ENCODE results near the gene DAB2IP.

DAB2IP gene

DNA sequence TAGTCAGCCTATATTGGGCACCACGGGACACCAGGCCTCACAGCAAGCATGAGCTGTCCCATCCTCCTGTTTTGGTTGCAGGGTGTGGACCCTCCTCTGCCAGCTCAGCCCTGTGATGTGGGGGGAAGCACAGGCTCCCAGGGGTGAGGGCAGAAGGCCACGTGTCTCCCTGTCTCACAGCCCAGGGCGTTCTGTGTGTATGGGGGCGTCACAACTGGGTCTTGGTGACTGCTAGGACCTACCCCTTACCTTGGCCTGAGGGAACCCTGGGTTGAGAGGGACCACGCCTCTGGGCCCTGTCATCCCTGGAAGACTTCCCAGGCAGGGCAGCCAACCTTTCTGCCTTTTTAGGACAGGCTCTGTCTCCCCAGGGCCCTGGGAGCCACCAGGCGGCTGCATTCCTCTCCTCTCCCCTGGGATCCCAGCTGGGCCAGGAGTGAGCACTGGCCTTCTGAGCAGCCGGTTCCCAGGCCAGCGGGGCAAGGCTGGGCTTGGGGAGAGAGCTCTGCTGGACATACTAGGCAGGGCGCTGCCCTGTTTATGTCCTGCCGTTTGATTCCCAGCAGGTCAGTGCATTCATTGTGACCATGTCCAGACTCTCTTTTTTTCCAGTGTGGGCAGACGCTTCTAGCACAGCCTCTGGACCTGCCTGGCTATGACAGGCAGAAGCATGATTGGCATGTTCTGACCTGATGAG is 97.4 kb downstream of the DAB2IP start:
- H3K9ac ChIP-seq (ENCODE audit: low read length) = no peak overlapping the region
- no peak overlapping the region for H3K4me3 ChIP-seq (ENCODE audit: low read length)
- H3K36me3 ChIP-seq (replicated peaks; ENCODE audit: low read depth, low read length) = no peaks in the 10 kb centered on the region
- H3K9me3 ChIP-seq (ENCODE audit: insufficient read depth, low read length) = no peaks in the 10 kb centered on the region
- no peaks in the 10 kb centered on the region for H3K27me3 ChIP-seq (ENCODE audit: low read depth, low read length)
- no peaks in the 10 kb centered on the region for H4K20me1 ChIP-seq (ENCODE audit: insufficient read depth, low read length)
- H2AFZ ChIP-seq (ENCODE audit: low read depth, low read length) = no peak overlapping the region
- H3K27ac ChIP-seq (ENCODE audit: low read length) = no peak overlapping the region
- H3K4me2 ChIP-seq (ENCODE audit: low read length) = no peak overlapping the region
- TF ChIP-seq EZH2phosphoT487 (IDR thresholded peaks at IDR 0.05; ENCODE audit: low read depth) (no peak), CTCF (IDR thresholded peaks at IDR 0.05; ENCODE audit: low read depth, low read length) (no peak)
- H3K79me2 ChIP-seq (ENCODE audit: low read length) = no peaks in the 10 kb centered on the region
- no peaks in the 10 kb centered on the region for H3K4me1 ChIP-seq (ENCODE audit: low read length)

DNA sequence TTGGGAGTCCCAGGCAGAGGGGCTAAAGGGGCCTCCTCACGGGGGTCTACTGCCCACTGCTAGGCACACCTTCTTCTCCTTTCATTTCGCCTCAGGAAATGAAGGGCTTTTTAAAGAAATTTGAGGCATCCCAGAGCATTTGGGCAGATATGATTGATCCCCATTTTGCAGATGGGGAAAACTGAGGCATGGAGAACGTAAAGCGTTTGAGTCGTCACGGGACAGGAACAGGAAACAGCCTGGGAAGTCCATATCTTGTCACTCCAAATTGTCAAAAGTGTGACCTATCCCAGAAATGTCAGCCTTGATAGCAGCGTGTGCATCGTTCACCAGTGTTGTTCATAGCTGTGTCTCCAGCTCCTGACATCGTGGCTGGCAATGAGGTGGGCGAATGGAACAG is 98.2 kb downstream of the DAB2IP start:
- Histone ChIP-seq H2AFZ (ENCODE audit: low read depth, low read length) (no peak overlapping the region), H3K9ac (ENCODE audit: low read length) (no peak overlapping the region), H3K4me2 (ENCODE audit: low read length) (no peak overlapping the region), H3K27me3 (ENCODE audit: low read depth, low read length) (no peaks in the 10 kb centered on the region), H4K20me1 (ENCODE audit: insufficient read depth, low read length) (no peaks in the 10 kb centered on the region), H3K9me3 (ENCODE audit: insufficient read depth, low read length) (no peaks in the 10 kb centered on the region), H3K36me3 (replicated peaks; ENCODE audit: low read depth, low read length) (no peaks in the 10 kb centered on the region), H3K79me2 (ENCODE audit: low read length) (no peaks in the 10 kb centered on the region), H3K4me1 (ENCODE audit: low read length) (no peaks in the 10 kb centered on the region), H3K27ac (ENCODE audit: low read length) (no peak overlapping the region), H3K4me3 (ENCODE audit: low read length) (no peak overlapping the region)
- TF ChIP-seq CTCF (IDR thresholded peaks at IDR 0.05; ENCODE audit: low read depth, low read length) = no peak

DNA sequence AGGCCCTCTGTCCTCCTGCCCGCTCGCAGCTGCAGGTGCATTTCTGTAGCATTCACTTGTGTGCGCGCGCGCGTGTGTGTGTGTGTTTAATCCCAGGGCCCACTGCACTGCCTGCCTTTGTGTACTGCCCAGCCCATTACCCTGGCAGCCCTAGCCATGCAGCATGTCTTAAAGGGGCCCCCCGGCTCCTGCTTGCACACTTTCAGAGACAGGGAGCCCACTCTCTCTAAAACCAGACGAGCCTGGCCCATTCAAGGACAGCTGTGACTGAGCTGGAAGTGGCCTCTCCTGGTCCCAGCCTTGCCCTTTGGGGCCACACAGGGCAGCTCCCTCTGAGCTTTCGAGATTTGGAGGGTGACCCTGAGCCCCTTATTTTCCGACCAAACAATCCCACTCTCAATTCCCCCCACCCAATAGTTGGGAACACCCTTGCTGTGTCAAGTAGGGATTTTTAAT is 98.9 kb downstream of the DAB2IP start:
- Histone ChIP-seq H3K4me2 (ENCODE audit: low read length) (no peak overlapping the region), H4K20me1 (ENCODE audit: insufficient read depth, low read length) (no peaks in the 10 kb centered on the region; the same call in 1 of the 2 replicates), H3K27ac (ENCODE audit: low read length) (no peak overlapping the region), H2AFZ (ENCODE audit: low read depth, low read length) (no peak overlapping the region), H3K27me3 (ENCODE audit: low read depth, low read length) (no peaks in the 10 kb centered on the region), H3K79me2 (ENCODE audit: low read length) (no peaks in the 10 kb centered on the region), H3K4me3 (ENCODE audit: low read length) (no peak overlapping the region), H3K36me3 (replicated peaks; ENCODE audit: low read depth, low read length) (no peaks in the 10 kb centered on the region), H3K9ac (ENCODE audit: low read length) (no peak overlapping the region), H3K4me1 (ENCODE audit: low read length) (no peaks in the 10 kb centered on the region), H3K9me3 (ENCODE audit: insufficient read depth, low read length) (no peaks in the 10 kb centered on the region)
- TF ChIP-seq EZH2phosphoT487 (IDR thresholded peaks at IDR 0.05; ENCODE audit: low read depth) (no peak), CTCF (IDR thresholded peaks at IDR 0.05; ENCODE audit: low read depth, low read length) (no peak)

GRCh38 chr9:121750715-121751623 is 99.5 kb downstream of the DAB2IP start:
- Histone ChIP-seq H3K4me3 (ENCODE audit: low read length) (no peak overlapping the region), H3K36me3 (replicated peaks; ENCODE audit: low read depth, low read length) (no peaks in the 10 kb centered on the region), H3K9me3 (ENCODE audit: insufficient read depth, low read length) (no peaks in the 10 kb centered on the region), H2AFZ (ENCODE audit: low read depth, low read length) (no peak overlapping the region), H3K27ac (ENCODE audit: low read length) (no peak overlapping the region), H3K79me2 (ENCODE audit: low read length) (no peaks in the 10 kb centered on the region), H3K27me3 (ENCODE audit: low read depth, low read length) (no peaks in the 10 kb centered on the region), H3K9ac (ENCODE audit: low read length) (no peak overlapping the region), H4K20me1 (ENCODE audit: insufficient read depth, low read length) (no peaks in the 10 kb centered on the region; the same call in 1 of the 2 replicates), H3K4me1 (ENCODE audit: low read length) (no peaks in the 10 kb centered on the region), H3K4me2 (ENCODE audit: low read length) (no peak overlapping the region)
- TF ChIP-seq EZH2phosphoT487 (IDR thresholded peaks at IDR 0.05; ENCODE audit: low read depth) = no peak
- TF ChIP-seq CTCF (IDR thresholded peaks at IDR 0.05; ENCODE audit: low read depth, low read length) = no peak

Measured in OCI-LY3 (cell line).